GM13977 (cell line): ENCODE data around the gene GLB1L2.

Experiments used
- DNase-seq: peaks from one replicate; pipeline ENCODE4 v3.0.0; 2012; ENCODE audit warnings: low spot score
- in situ Hi-C: fragments of 300-500 bp; cut with MboI; formaldehyde crosslinking; loops from one replicate; pipeline ENCODE4 v1.12.0; 2022; ENCODE audit warnings: low sequenced_read_pairs, low pct_unique_long_range_greater_than_20kb, mixed read lengths, inconsistent platforms; ENCODE audit not compliant: unreplicated experiment
- TF ChIP-seq, protein P1 (sequence below): IDR thresholded peaks from 2 replicates; pipeline ENCODE4 v1.5.1; 2012; ENCODE audit warnings: mild to moderate bottlenecking, control low read depth; ENCODE audit not compliant: insufficient read depth; ENCODE audit errors: extremely low read depth, missing control alignments

GLB1L2 gene

DNA sequence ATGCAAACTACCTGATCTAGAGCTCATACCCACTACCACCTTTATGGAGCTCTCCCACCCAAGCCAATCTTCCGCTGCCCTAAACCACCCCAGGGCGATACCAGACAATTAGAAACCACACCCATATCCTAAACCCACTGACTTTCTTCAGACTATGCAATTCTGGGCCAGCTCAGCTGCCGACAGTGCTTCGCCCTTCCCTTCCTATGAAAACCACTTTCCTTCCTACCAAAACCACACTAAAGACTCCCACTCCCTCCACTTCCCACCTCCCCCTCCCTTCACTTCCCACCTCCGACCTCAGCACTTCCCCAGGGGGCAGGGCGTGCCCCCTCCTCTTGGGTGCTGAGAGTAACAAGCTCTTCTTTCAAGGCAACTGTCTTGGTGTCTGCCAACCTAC is 55.2 kb downstream of the GLB1L2 start:
- no peak for DNase-seq
- in situ Hi-C loops, result no loop called here
- TF ChIP-seq, protein P1, sequence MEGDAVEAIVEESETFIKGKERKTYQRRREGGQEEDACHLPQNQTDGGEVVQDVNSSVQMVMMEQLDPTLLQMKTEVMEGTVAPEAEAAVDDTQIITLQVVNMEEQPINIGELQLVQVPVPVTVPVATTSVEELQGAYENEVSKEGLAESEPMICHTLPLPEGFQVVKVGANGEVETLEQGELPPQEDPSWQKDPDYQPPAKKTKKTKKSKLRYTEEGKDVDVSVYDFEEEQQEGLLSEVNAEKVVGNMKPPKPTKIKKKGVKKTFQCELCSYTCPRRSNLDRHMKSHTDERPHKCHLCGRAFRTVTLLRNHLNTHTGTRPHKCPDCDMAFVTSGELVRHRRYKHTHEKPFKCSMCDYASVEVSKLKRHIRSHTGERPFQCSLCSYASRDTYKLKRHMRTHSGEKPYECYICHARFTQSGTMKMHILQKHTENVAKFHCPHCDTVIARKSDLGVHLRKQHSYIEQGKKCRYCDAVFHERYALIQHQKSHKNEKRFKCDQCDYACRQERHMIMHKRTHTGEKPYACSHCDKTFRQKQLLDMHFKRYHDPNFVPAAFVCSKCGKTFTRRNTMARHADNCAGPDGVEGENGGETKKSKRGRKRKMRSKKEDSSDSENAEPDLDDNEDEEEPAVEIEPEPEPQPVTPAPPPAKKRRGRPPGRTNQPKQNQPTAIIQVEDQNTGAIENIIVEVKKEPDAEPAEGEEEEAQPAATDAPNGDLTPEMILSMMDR, result no peak

DNA sequence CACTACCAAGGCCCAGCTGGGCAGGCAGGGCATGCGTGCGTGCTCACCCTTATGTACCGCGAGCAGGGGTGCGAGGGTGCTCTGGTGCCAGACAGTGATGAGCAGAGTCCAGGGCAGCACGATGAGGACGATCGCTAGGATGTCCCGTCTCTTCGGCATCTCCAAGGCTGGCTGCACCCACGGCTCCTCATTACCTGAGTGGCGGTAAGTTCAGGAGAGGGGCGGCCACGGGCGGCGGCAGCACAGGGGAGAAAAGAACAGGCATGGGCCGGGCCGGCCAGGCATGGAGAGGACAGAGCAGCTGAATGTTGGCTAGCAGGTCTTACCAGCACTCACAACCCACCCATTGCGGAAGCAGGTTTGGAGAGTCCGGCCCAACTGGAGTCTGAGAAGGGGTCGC is 55.7 kb downstream of the GLB1L2 start:
- no peak for DNase-seq
- TF ChIP-seq, protein P1, result no peak
- in situ Hi-C loops, result no loop called here

DNA sequence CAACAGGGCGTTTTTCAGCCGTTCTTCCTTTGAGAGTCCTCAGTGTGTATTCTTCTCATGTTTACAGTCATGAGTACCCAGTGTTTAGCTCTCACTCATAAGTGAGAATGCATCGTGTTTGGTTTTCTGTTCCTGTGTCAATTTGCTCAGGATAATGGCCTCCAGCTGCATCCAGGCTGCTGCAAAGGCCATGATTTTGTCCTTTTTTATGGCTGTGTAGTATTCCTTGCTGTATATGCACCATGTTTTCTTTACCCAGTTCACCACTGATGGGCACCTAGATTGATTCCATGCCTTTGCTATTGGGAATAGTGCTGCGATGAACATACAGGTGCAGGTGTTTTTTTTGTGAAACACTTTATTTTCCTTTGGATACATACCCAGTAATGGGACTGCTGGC is 56.8 kb downstream of the GLB1L2 start:
- TF ChIP-seq, protein P1, result no peak
- in situ Hi-C loops, result no loop called here
- no peak for DNase-seq

DNA sequence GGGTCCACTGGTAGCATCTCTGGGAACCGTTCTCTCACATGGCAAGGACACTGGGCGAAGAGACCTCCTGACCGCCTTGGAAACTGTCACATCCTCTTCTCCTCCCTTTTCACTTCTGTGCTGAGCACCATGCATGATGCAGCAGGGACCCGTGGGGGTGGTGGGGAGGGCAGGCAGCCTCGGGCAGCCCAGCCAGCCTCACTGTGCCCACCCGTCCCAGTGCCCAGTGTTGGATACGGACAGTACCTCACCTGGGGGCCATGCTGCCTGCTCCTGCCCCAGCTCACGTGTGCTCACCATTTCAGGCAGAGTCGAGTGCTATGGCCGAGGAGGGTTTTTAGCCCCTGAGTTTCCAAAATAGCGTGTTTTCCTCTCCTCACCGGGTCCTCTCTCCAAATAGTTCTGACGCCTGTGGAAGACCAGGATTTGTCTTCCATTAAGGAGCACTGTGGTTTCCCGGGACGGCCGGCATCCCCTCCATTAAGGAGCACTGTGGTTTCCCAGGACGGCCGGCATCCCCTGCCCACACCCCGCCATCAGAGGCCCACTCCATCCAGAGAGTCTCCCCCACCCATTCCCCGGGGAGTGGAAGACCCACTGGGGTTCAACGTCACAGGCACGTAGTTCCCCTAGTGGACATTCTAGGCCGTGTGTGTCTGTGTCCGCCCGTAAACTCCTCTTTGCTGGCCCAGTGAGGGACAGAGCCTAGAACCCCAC is 57.8 kb downstream of the GLB1L2 start:
- DNase-seq, result no peak
- in situ Hi-C loops, result no loop called here
- TF ChIP-seq, protein P1, result no peak

DNA sequence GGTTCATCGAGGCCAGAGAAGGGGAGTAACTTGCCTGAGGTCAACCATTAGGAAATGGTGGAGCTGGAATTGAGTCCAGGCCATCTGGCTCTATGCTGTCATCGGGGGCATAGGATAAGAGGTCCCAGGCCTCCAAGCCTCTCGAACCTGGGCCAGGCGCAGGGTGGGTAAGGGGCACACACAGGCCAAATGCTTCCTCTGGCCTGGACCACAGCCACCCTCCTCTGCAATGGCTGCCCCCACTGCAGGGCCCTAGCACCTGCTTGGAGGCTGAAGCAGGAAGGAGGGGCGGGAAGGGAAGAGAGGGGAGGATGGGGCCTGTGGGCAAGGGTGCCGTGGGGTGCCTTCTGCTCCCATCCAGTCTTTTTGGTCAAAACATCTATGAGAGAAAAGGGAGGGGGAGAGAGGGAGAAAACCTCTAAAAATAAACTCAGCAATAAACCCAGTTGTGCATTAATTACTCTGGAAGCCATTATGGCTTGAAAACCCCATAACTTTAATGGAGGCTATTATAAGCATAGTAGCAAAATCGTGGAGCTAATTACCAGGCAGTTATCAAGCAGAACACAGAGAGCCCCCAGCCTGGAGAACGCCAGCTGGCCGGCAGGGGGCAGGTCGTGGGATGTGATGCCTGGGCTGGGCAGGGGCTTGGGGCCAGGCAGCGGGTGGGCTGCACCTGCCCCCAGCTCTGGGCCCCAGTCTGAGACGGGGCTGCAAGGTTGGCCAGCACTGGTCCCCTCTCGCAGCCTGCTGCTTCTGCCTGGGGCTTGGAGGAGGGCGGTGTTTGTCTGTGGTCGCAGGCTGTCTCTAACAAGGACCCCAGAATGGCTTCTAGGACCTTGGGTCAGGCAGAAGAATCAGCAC is 59.1 kb downstream of the GLB1L2 start:
- in situ Hi-C loops, result no loop called here
- DNase-seq, result no peak
- TF ChIP-seq, protein P1, result no peak

DNA sequence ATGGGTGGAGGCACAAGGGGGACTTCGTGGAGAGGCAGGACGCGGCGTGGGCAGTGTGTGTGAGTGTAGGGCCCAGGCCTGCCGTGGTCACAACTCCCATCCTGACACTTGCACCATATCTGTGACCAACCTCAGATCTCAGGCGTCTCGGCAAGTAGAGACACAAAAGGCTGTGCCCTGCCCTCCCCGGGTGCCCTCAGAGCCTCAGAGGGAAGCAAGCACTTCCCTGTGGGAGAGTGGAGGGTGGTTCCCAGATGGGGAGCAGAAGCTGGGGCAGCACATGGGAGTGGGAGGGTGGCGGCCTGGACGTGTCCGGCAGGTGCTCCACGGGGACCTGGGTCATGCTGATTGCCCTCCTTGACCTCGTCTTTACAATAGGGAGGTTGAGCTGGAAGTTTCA is 59.9 kb downstream of the GLB1L2 start:
- TF ChIP-seq, protein P1, result no peak
- in situ Hi-C loops, result no loop called here
- DNase-seq, result no peak
